K562 (cell line): ENCODE data around the gene EGFL7. TPM values are rescaled to one million over a fixed set of nuclear protein-coding genes. Genes with fewer than 3 reads are reported as not detected.

ENCODE experiments used
- BRD4 ChIP-seq: fragments of 200-600 bp; sonication (generic); IDR thresholded peaks from 2 replicates; pipeline ENCODE4 v1.6.1; 2017; ENCODE audit warnings: inconsistent platforms
- GABPB2 ChIP-seq: fragments of 250-450 bp; sonication (Bioruptor Pico); conservative IDR thresholded peaks from 2 replicates; pipeline ENCODE4 v1.5.1; 2021; ENCODE audit warnings: mild to moderate bottlenecking
- ILK ChIP-seq: fragments of 450-650 bp; IDR thresholded peaks from 2 replicates; pipeline ENCODE4 v1.6.1; 2016; ENCODE audit warnings: missing genetic modification characterization, low read depth, mild to moderate bottlenecking, missing compliant biosample characterization, moderate library complexity, borderline replicate concordance
- MED1 ChIP-seq: sonication (generic); formaldehyde crosslinking; IDR thresholded peaks from 2 replicates; pipeline ENCODE4 v1.8.1; 2023; ENCODE audit warnings: missing genetic modification reagents, borderline replicate concordance
- MGA ChIP-seq: fragments of 450-650 bp; IDR thresholded peaks from 2 replicates; pipeline ENCODE4 v1.6.1; 2016; ENCODE audit warnings: mild to moderate bottlenecking, moderate library complexity
- PHB2 ChIP-seq: fragments of 450-650 bp; IDR thresholded peaks from 2 replicates; pipeline ENCODE4 v1.6.1; 2017; ENCODE audit warnings: low read depth
- PURB ChIP-seq: sonication (generic); formaldehyde crosslinking; IDR thresholded peaks from 2 replicates; pipeline ENCODE4 v1.9.0; 2021; ENCODE audit warnings: low read depth, mild to moderate bottlenecking, missing genetic modification reagents
- TEAD1 ChIP-seq, 2 experiments: fragments of 450-650 bp in 1 of 2; sonication (generic) in 1 of 2; formaldehyde crosslinking; IDR thresholded peaks; 2 replicates each; pipeline versions ENCODE4 v1.4.0 to v1.8.0; 2020 to 2022; ENCODE audit warnings: mild to moderate bottlenecking in 2 of 2, missing genetic modification reagents in 1 of 2
- ZBTB9 ChIP-seq: fragments of 450-650 bp; formaldehyde crosslinking; IDR thresholded peaks from 2 replicates; pipeline ENCODE4 v1.4.0; 2020; ENCODE audit warnings: mild to moderate bottlenecking, moderate library complexity
- ZFP36 ChIP-seq: fragments of 150-350 bp; IDR thresholded peaks from 2 replicates; pipeline ENCODE4 v1.6.1; 2018; ENCODE audit warnings: low read length, low read depth; ENCODE audit not compliant: partially characterized antibody
- ZNF79 ChIP-seq: fragments of 250-450 bp; sonication (Bioruptor Pico); IDR thresholded peaks from 2 replicates; pipeline ENCODE4 v1.4.0; 2020; ENCODE audit warnings: low read depth, mild to moderate bottlenecking, moderate library complexity
- polyA plus RNA-seq, 8 experiments: library from polyadenylated mRNA; depleted of rRNA in 4 of 8; stranded (reverse) in 5 of 8; unstranded in 3 of 8; fragments of >200 nt; fragmentation: Nextera tagmentation in 2 of 8; fragmentation: Illumina TruSeq in 1 of 8; extraction: Ambion mirVana in 2 of 8; extraction: Trizol in 1 of 8; gene quantifications; 2 replicates each; pipeline versions ENCODE4 v1.2.1 to v1.2.3, GENCODE V29; 2011 to 2014; ENCODE audit warnings: inconsistent platforms in 1 of 8, missing spikeins in 1 of 8
- total RNA-seq, 7 experiments: library from RNA; depleted of rRNA in 6 of 7; stranded (reverse); fragments of >200 nt in 6 of 7; fragmentation: Illumina TruSeq in 2 of 7; extraction: Trizol in 2 of 7; gene quantifications; 2 replicates each; pipeline versions ENCODE4 v1.2.1 to v1.2.3, GENCODE V29; 2011 to 2021; ENCODE audit warnings: low replicate concordance in 1 of 7
- TF ChIP-seq, protein P1 (sequence below), 3 experiments: fragments of 200-800 bp in 1 of 3; sonication (Bioruptor generic) in 1 of 3; sonication (generic) in 1 of 3; formaldehyde crosslinking in 1 of 3; IDR thresholded peaks; 2 replicates each; pipeline versions ENCODE4 v1.6.1 to v1.8.0; 2016 to 2022; ENCODE audit warnings: mild to moderate bottlenecking in 2 of 3, missing compliant biosample characterization in 2 of 3, missing genetic modification characterization in 2 of 3, missing genetic modification reagents in 1 of 3

Gene EGFL7
- total and polyA plus RNA-seq, 9 of the 15 experiments (the other 6 are each of a cell fraction or from before 2014, with no cell fraction given) = 1.5 to 286 (median 55.5) TPM

DNA sequence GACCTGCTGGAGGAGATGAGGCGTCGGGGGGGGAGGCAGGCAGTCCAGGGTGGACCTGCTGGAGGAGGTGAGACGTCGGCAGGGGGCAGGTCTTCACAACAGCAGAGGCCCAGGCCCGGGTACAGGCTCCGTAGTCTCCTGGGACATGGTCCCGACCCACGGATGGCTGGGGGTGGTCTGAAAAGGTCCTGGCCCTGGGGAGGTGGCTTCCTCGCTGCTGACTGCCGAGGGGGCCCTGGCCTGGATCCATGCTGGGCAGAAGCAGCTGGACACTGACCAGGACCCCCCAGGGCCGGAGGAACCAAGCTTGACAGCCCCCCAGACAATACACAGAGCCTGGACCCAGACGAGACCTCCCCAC, 8.5 kb downstream of the EGFL7 start (continued):
- TF ChIP-seq ZBTB9 (CRISPR knock-in tag) = 0 out of 2 replicates have a peak, but pooled peaks have one; percentile 72
- TF ChIP-seq TEAD1 (CRISPR knock-in tag; IDR thresholded peaks at IDR 0.05) = no peak
- no peak for TF ChIP-seq ZNF79
- TF ChIP-seq BRD4 = no peak
- no peak for TF ChIP-seq MGA
- no peak for TF ChIP-seq PURB
- TF ChIP-seq GABPB2 (CRISPR knock-in tag) = no peak
- no peak for TF ChIP-seq ILK (tag)
- TF ChIP-seq PHB2 = no peak
- peak; percentile 5 for TF ChIP-seq ZFP36
- no peak for TF ChIP-seq MED1 (CRISPR knock-in tag)
- TF ChIP-seq, protein P1, sequence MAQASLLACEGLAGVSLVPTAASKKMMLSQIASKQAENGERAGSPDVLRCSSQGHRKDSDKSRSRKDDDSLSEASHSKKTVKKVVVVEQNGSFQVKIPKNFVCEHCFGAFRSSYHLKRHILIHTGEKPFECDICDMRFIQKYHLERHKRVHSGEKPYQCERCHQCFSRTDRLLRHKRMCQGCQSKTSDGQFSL (CRISPR knock-in tag; IDR thresholded peaks at IDR 0.05) = peak; percentile 97
- TF ChIP-seq, protein P1 (tag; IDR thresholded peaks at IDR 0.05) = no peak; a peak in 2 of 4 replicates
